Calu3 (cell line): ENCODE measurements around the gene MYL12B. TPM values are rescaled to one million over a fixed set of nuclear protein-coding genes. Genes with fewer than 3 reads are reported as not detected.

Source experiments
- BruUV-seq: library from RNA; stranded (reverse); fragments of 400-500 nt; replicated peaks from 2 replicates; lab custom pipeline; 2021; lab: Mats Ljungman, UMichigan
- CTCF ChIA-PET: fragments of 300-600 bp; sonication (Branson Sonifier 250); formaldehyde crosslinking; loops from one replicate; lab custom pipeline; 2022; ENCODE audit warnings: antibody characterized with exemption; lab: Charles Lee
- DNase-seq: peaks from one replicate; pipeline ENCODE4 v3.0.0; 2022
- H3K27ac Mint-ChIP-seq: one replicate; pipeline ENCODE4 v1.8.0; 2022; ENCODE audit warnings: mixed read lengths; ENCODE audit not compliant: unreplicated experiment
- H3K27me3 Mint-ChIP-seq: one replicate; pipeline ENCODE4 v1.8.0; 2022; ENCODE audit warnings: mixed read lengths; ENCODE audit not compliant: unreplicated experiment
- H3K36me3 Mint-ChIP-seq: one replicate; pipeline ENCODE4 v1.8.0; 2022; ENCODE audit warnings: mild to moderate bottlenecking, moderate library complexity, mixed read lengths; ENCODE audit not compliant: insufficient read depth, unreplicated experiment
- H3K4me1 Mint-ChIP-seq: one replicate; pipeline ENCODE4 v1.8.0; 2022; ENCODE audit warnings: mild to moderate bottlenecking, low read depth, mixed read lengths; ENCODE audit not compliant: unreplicated experiment
- H3K4me3 Mint-ChIP-seq: one replicate; pipeline ENCODE4 v1.8.0; 2022; ENCODE audit warnings: mild to moderate bottlenecking, low read depth, moderate library complexity, mixed read lengths; ENCODE audit not compliant: unreplicated experiment
- H3K9me3 Mint-ChIP-seq: one replicate; pipeline ENCODE4 v1.8.0; 2022; ENCODE audit warnings: low read depth, mixed read lengths; ENCODE audit not compliant: unreplicated experiment
- CTCF ChIP-seq: fragments of 200-600 bp; IDR thresholded peaks from one replicate; pipeline ENCODE4 v1.8.0; 2022; ENCODE audit warnings: antibody characterized with exemption; ENCODE audit not compliant: unreplicated experiment
- intact Hi-C: fragments of 100-400 bp; cut with micrococcal nuclease; formaldehyde crosslinking; loops from one replicate; pipeline ENCODE4 v1.10.0; 2022; ENCODE audit not compliant: unreplicated experiment
- total RNA-seq: library from RNA; stranded (reverse); gene quantifications from 2 replicates; pipeline ENCODE4 v1.2.3, GENCODE V29; 2022

MYL12B gene
- total RNA-seq, 1 experiment from 2014 or later, result 523 TPM

- no TSS peak for BruUV-seq
- Mint-ChIP-seq H3K27ac (no peak overlapping the region), H3K36me3 (no peaks in the 10 kb centered on the region), H3K4me3 (no peak overlapping the region), H3K27me3 (no peaks in the 10 kb centered on the region), H3K4me1 (peaks cover 34% of the 10 kb centered on the region), H3K9me3 (no peaks in the 10 kb centered on the region)
- intact Hi-C loops, result no loop called here
- DNase-seq, result no peak
- CTCF ChIA-PET, result interaction anchor here (1.5 kb wide), 1 partner anchor 23 kb away, joined by 6 read pairs; no protein-coding TSS in a partner anchor
- TF ChIP-seq CTCF, result no peak
These were observed 58.0 kb downstream of the MYL12B start for GRCh38 chr18:3319894-3320454.

GRCh38 chr18:3321133-3321812, 59.3 kb downstream of the MYL12B start:
- no peaks in the 10 kb centered on the region for H3K36me3 Mint-ChIP-seq
- no peak for TF ChIP-seq CTCF

GRCh38 chr18:3323900-3324299, 62.0 kb downstream of the MYL12B start:
- no peaks in the 10 kb centered on the region for H3K9me3 Mint-ChIP-seq
- CTCF ChIA-PET, result no interaction called here
- H3K27me3 Mint-ChIP-seq, result no peaks in the 10 kb centered on the region
- no peak for DNase-seq
- no TSS peak for BruUV-seq
- H3K4me3 Mint-ChIP-seq, result no peak overlapping the region
- no peaks in the 10 kb centered on the region for H3K36me3 Mint-ChIP-seq
- peaks cover 34% of the 10 kb centered on the region for H3K4me1 Mint-ChIP-seq
- TF ChIP-seq CTCF, result no peak
- intact Hi-C loops, result no loop called here
- H3K27ac Mint-ChIP-seq, result no peak overlapping the region

More at GRCh38 chr18:3321133-3321812, 59.3 kb downstream of the MYL12B start:
- CTCF ChIA-PET, result interaction anchor here (0.7 to 1.2 kb wide), 2 partner anchors 56 to 272 kb away, joined by 4 to 7 read pairs; no protein-coding TSS in a partner anchor
- DNase-seq, result peak; percentile 77
- no TSS peak for BruUV-seq
- no peaks in the 10 kb centered on the region for H3K27me3 Mint-ChIP-seq
- no peak overlapping the region for H3K4me3 Mint-ChIP-seq
- H3K27ac Mint-ChIP-seq, result peak overlapping the region; percentile 17
- peaks cover 34% of the 10 kb centered on the region for H3K4me1 Mint-ChIP-seq
- intact Hi-C loops, result no loop called here
- H3K9me3 Mint-ChIP-seq, result no peaks in the 10 kb centered on the region

Other genes with a start within 250 kb of the MYL12B start
- 15.7 and 15.9 TPM in 2 replicates for gene LPIN2, start 249.0 kb upstream of the MYL12B start, total RNA-seq
- 16.5 and 20.4 TPM in 2 replicates for gene MYOM1, start 42.2 kb upstream of the MYL12B start, total RNA-seq
- 428 and 464 TPM in 2 replicates for gene MYL12A, start 14.3 kb upstream of the MYL12B start, total RNA-seq
- gene TGIF1, start 188.0 kb downstream of the MYL12B start, total RNA-seq, result 129 and 139 TPM in 2 replicates